HEK293 (cell line): Measurements from ENCODE around the gene CLASP1.

ENCODE experiments used
- CTCF ChIA-PET: fragments of 350-600 bp; formaldehyde crosslinking; extraction: SDS; loops from one replicate; lab custom pipeline; 2021; ENCODE audit warnings: antibody characterized with exemption; lab: Yijun Ruan, JAX
- POLR2A ChIA-PET: fragments of 300-600 bp; formaldehyde crosslinking; extraction: SDS; loops from one replicate; lab custom pipeline; 2020; ENCODE audit warnings: antibody characterized with exemption, inconsistent platforms; lab: Yijun Ruan, JAX
- H3K27ac ChIP-seq: fragments of 200-500 bp; sonication (Bioruptor generic); 2 replicates; pipeline ENCODE4 v1.5.1; 2014; ENCODE audit warnings: low read depth, low read length, control low read depth, inconsistent platforms; ENCODE audit errors: extremely low read depth
- H3K36me3 ChIP-seq, 2 experiments: fragments of 200-500 bp in 1 of 2; sonication (Bioruptor generic) in 1 of 2; 1 replicate in 1 of 2; 2 replicates in 1 of 2; pipeline ENCODE4 v1.5.1; 2014 to 2017; ENCODE audit warnings: inconsistent platforms in 2 of 2, low read length in 2 of 2; ENCODE audit not compliant: control insufficient read depth in 2 of 2, insufficient read depth in 1 of 2
- H3K4me1 ChIP-seq: fragments of 200-500 bp; sonication (Bioruptor generic); 2 replicates; pipeline ENCODE4 v1.5.1; 2014; ENCODE audit warnings: mild to moderate bottlenecking, low read length, inconsistent platforms; ENCODE audit not compliant: control insufficient read depth, insufficient read depth
- H3K4me3 ChIP-seq: 2 replicates; pipeline ENCODE4 v1.5.1; 2011; ENCODE audit warnings: low read depth, mild to moderate bottlenecking, control low read depth, low read length, moderate library complexity
- H3K9me3 ChIP-seq: fragments of 200-500 bp; sonication (Bioruptor generic); 2 replicates; pipeline ENCODE4 v1.5.1; 2014; ENCODE audit warnings: low read depth, low read length, inconsistent platforms; ENCODE audit not compliant: control insufficient read depth, insufficient read depth
- HOXC10 ChIP-seq: sonication (generic); formaldehyde crosslinking; IDR thresholded peaks from 2 replicates; pipeline ENCODE4 v1.8.1; 2023; ENCODE audit warnings: mild to moderate bottlenecking, missing genetic modification reagents
- KLF7 ChIP-seq: fragments of 450-650 bp; formaldehyde crosslinking; IDR thresholded peaks from 2 replicates; pipeline ENCODE4 v1.5.1; 2016; ENCODE audit warnings: missing biosample characterization, missing genetic modification characterization, borderline replicate concordance
- MZF1 ChIP-seq: fragments of 450-650 bp; formaldehyde crosslinking; IDR thresholded peaks from 2 replicates; pipeline ENCODE4 v1.5.1; 2017; ENCODE audit warnings: missing biosample characterization, missing genetic modification characterization, borderline replicate concordance
- PBX3 ChIP-seq: sonication (generic); formaldehyde crosslinking; IDR thresholded peaks from 2 replicates; pipeline ENCODE4 v1.8.1; 2022; ENCODE audit warnings: mild to moderate bottlenecking, moderate library complexity, missing genetic modification reagents
- PRDM2 ChIP-seq: fragments of 450-650 bp; formaldehyde crosslinking; IDR thresholded peaks from 2 replicates; pipeline ENCODE4 v1.5.1; 2016; ENCODE audit warnings: missing biosample characterization, missing genetic modification characterization, borderline replicate concordance
- TSHZ1 ChIP-seq: fragments of 450-650 bp; formaldehyde crosslinking; IDR thresholded peaks from 2 replicates; pipeline ENCODE4 v1.5.1; 2016; ENCODE audit warnings: missing biosample characterization, missing genetic modification characterization, borderline replicate concordance
- ZNF121 ChIP-seq: fragments of 450-650 bp; formaldehyde crosslinking; IDR thresholded peaks from 2 replicates; pipeline ENCODE4 v1.5.1; 2016; ENCODE audit warnings: missing biosample characterization, missing genetic modification characterization
- ZNF423 ChIP-seq: fragments of 450-650 bp; formaldehyde crosslinking; IDR thresholded peaks from 2 replicates; pipeline ENCODE4 v1.5.1; 2016; ENCODE audit warnings: missing biosample characterization, missing genetic modification characterization
- ZNF530 ChIP-seq: fragments of 450-650 bp; formaldehyde crosslinking; IDR thresholded peaks from 2 replicates; pipeline ENCODE4 v1.5.1; 2016; ENCODE audit warnings: low read depth, missing biosample characterization, missing genetic modification characterization
- ZNF549 ChIP-seq: fragments of 450-650 bp; IDR thresholded peaks from 2 replicates; pipeline ENCODE4 v1.5.1; 2018; ENCODE audit warnings: missing biosample characterization, missing genetic modification characterization, mild to moderate bottlenecking, inconsistent platforms, moderate library complexity
- ZNF610 ChIP-seq: fragments of 450-650 bp; formaldehyde crosslinking; IDR thresholded peaks from 2 replicates; pipeline ENCODE4 v1.5.1; 2016; ENCODE audit warnings: missing biosample characterization, missing genetic modification characterization, borderline replicate concordance
- ZNF704 ChIP-seq: fragments of 450-650 bp; formaldehyde crosslinking; IDR thresholded peaks from 2 replicates; pipeline ENCODE4 v1.5.1; 2016; ENCODE audit warnings: missing biosample characterization, missing genetic modification characterization

CLASP1 gene

GRCh38 chr2:121521359-121521758 lies 127.9 kb downstream of the CLASP1 start:
- CTCF ChIA-PET: interaction anchor here (1.6 to 1.8 kb wide), 2 partner anchors 9 to 119 kb away, joined by 4 read pairs; partner anchors contain the start of gene RNU4ATAC

More at GRCh38 chr2:121521359-121521758, 127.9 kb downstream of the CLASP1 start:
- POLR2A ChIA-PET: no interaction called here
- Histone ChIP-seq H3K4me1 (no peaks in the 10 kb centered on the region), H3K36me3 (peaks cover 10 to 66% of the 10 kb centered on the region in 2 experiments), H3K4me3 (no peak overlapping the region), H3K9me3 (no peaks in the 10 kb centered on the region), H3K27ac (no peak overlapping the region)
- TF ChIP-seq PBX3 (CRISPR knock-in tag) (no peak), PRDM2 (tag by site-specific recombination) (no peak), KLF7 (no peak), ZNF121 (tag by site-specific recombination) (no peak), ZNF423 (no peak), ZNF704 (tag by site-specific recombination) (no peak), ZNF549 (tag by site-specific recombination) (no peak), ZNF530 (no peak), HOXC10 (CRISPR knock-in tag) (no peak), ZNF610 (tag by site-specific recombination) (no peak), MZF1 (no peak), TSHZ1 (tag by site-specific recombination) (no peak)
